Ishikawa (cell line): ENCODE measurements around the gene SOCS2.

Experiments
- CEBPB ChIP-seq: IDR thresholded peaks from 2 replicates; pipeline ENCODE4 v1.6.1; 2012
- CREB1 ChIP-seq: IDR thresholded peaks from 2 replicates; pipeline ENCODE4 v1.6.1; 2012; ENCODE audit warnings: low read depth
- EGR1 ChIP-seq: IDR thresholded peaks from 2 replicates; pipeline ENCODE4 v1.6.1; 2012
- EP300 ChIP-seq: IDR thresholded peaks from 2 replicates; pipeline ENCODE4 v1.6.1; 2012; ENCODE audit warnings: borderline replicate concordance
- FOXM1 ChIP-seq: IDR thresholded peaks from 2 replicates; pipeline ENCODE4 v1.6.1; 2012; ENCODE audit warnings: low read depth, borderline replicate concordance
- MAX ChIP-seq: IDR thresholded peaks from 2 replicates; pipeline ENCODE4 v1.6.1; 2012
- NFIC ChIP-seq: IDR thresholded peaks from 2 replicates; pipeline ENCODE4 v1.6.1; 2012
- RAD21 ChIP-seq: IDR thresholded peaks from 2 replicates; pipeline ENCODE4 v1.6.1; 2012; ENCODE audit warnings: low read depth
- REST ChIP-seq: IDR thresholded peaks from 2 replicates; pipeline ENCODE4 v1.6.1; 2012; ENCODE audit warnings: low read depth, mild to moderate bottlenecking
- TAF1 ChIP-seq: IDR thresholded peaks from 2 replicates; pipeline ENCODE4 v1.6.1; 2012; ENCODE audit warnings: low read depth, mild to moderate bottlenecking
- TCF12 ChIP-seq: IDR thresholded peaks from 2 replicates; pipeline ENCODE4 v1.6.1; 2012; ENCODE audit warnings: low read depth
- TEAD4 ChIP-seq: IDR thresholded peaks from 2 replicates; pipeline ENCODE4 v1.6.1; 2012
- USF1 ChIP-seq: IDR thresholded peaks from 2 replicates; pipeline ENCODE4 v1.6.1; 2012
- YY1 ChIP-seq: IDR thresholded peaks from 2 replicates; pipeline ENCODE4 v1.6.1; 2012; ENCODE audit warnings: low read depth
- ZBTB7A ChIP-seq: IDR thresholded peaks from 2 replicates; pipeline ENCODE4 v1.6.1; 2012; ENCODE audit warnings: low read depth

SOCS2 gene

GRCh38 chr12:93595351-93595750 lies 22.9 kb downstream of the SOCS2 start:
- TF ChIP-seq USF1 (no peak), YY1 (no peak), TEAD4 (no peak), CEBPB (no peak), MAX (no peak), FOXM1 (no peak), NFIC (no peak), TAF1 (no peak), REST (no peak), TCF12 (no peak), RAD21 (no peak), EP300 (no peak), ZBTB7A (no peak), CREB1 (no peak), EGR1 (no peak)

- TF ChIP-seq TEAD4 (no peak), REST (no peak), CREB1 (no peak), ZBTB7A (no peak), CEBPB (no peak), EP300 (no peak), EGR1 (no peak), NFIC (no peak), RAD21 (no peak), USF1 (no peak), FOXM1 (no peak), MAX (no peak), TAF1 (no peak), YY1 (no peak), TCF12 (no peak)
These were observed 25.1 kb downstream of the SOCS2 start for GRCh38 chr12:93597608-93598007.

GRCh38 chr12:93599192-93599591 lies 26.7 kb downstream of the SOCS2 start:
- TF ChIP-seq TEAD4 (no peak), FOXM1 (no peak), TCF12 (no peak), EP300 (no peak), RAD21 (no peak), TAF1 (no peak), CEBPB (no peak), NFIC (no peak), USF1 (no peak), ZBTB7A (no peak), EGR1 (no peak), CREB1 (no peak), YY1 (no peak), REST (no peak), MAX (no peak)

GRCh38 chr12:93601591-93601990 lies 29.1 kb downstream of the SOCS2 start:
- TF ChIP-seq REST = no peak
- TF ChIP-seq ZBTB7A = no peak
- no peak for TF ChIP-seq USF1
- no peak for TF ChIP-seq CEBPB
- no peak for TF ChIP-seq TEAD4
- no peak for TF ChIP-seq TCF12
- no peak for TF ChIP-seq YY1
- TF ChIP-seq EP300 = no peak
